H9 (cell line): ENCODE data around the gene PITX1. TPM values are rescaled to one million over a fixed set of nuclear protein-coding genes. Genes with fewer than 3 reads are reported as not detected.

ENCODE experiments used
- DNase-seq: peaks from one replicate; pipeline ENCODE4 v3.0.0-alpha.2; 2017
- H2AFZ ChIP-seq: one replicate; pipeline ENCODE4 v1.6.1; 2013; ENCODE audit warnings: mild to moderate bottlenecking, low read length, control low read depth, moderate library complexity
- H2AK5ac ChIP-seq: 2 replicates; pipeline ENCODE4 v1.6.1; 2013; ENCODE audit warnings: low read length, control low read depth, mixed read lengths; ENCODE audit not compliant: insufficient read length
- H2BK120ac ChIP-seq: one replicate; pipeline ENCODE4 v1.6.1; 2013; ENCODE audit warnings: low read depth, mild to moderate bottlenecking, low read length, control low read depth, inconsistent platforms; ENCODE audit not compliant: poor library complexity, severe bottlenecking
- H2BK12ac ChIP-seq: 2 replicates; pipeline ENCODE4 v1.6.1; 2013; ENCODE audit warnings: low read length, control low read depth, mixed read lengths, low read depth; ENCODE audit not compliant: insufficient read length
- H2BK15ac ChIP-seq: 2 replicates; pipeline ENCODE4 v1.6.1; 2013; ENCODE audit warnings: low read depth, low read length, control low read depth
- H2BK20ac ChIP-seq: one replicate; pipeline ENCODE4 v1.6.1; 2013; ENCODE audit warnings: low read depth, mild to moderate bottlenecking, low read length, control low read depth, inconsistent platforms; ENCODE audit not compliant: poor library complexity, severe bottlenecking
- H2BK5ac ChIP-seq: 2 replicates; pipeline ENCODE4 v1.6.1; 2013; ENCODE audit warnings: low read length, control low read depth, mixed read lengths; ENCODE audit not compliant: insufficient read length
- H3K14ac ChIP-seq: 2 replicates; pipeline ENCODE4 v1.6.1; 2013; ENCODE audit warnings: low read length, control low read depth; ENCODE audit not compliant: insufficient read depth
- H3K18ac ChIP-seq: 2 replicates; pipeline ENCODE4 v1.6.1; 2013; ENCODE audit warnings: low read depth, mild to moderate bottlenecking, mixed read lengths, low read length, control low read depth; ENCODE audit not compliant: insufficient read length
- H3K23ac ChIP-seq: 2 replicates; pipeline ENCODE4 v1.6.1; 2013; ENCODE audit warnings: low read length, control low read depth, mixed read lengths, low read depth; ENCODE audit not compliant: insufficient read length
- H3K23me2 ChIP-seq: 2 replicates; pipeline ENCODE4 v1.6.1; 2013; ENCODE audit warnings: low read depth, mild to moderate bottlenecking, mixed read lengths, low read length, control low read depth; ENCODE audit not compliant: insufficient read length, poor library complexity, severe bottlenecking
- H3K27ac ChIP-seq: 2 replicates; pipeline ENCODE4 v1.5.1; 2013; ENCODE audit warnings: low read length, control low read depth, mixed read lengths, low read depth; ENCODE audit not compliant: insufficient read length
- H3K27me3 ChIP-seq: 2 replicates; pipeline ENCODE4 v1.6.1; 2013; ENCODE audit warnings: low read length, control low read depth, inconsistent platforms; ENCODE audit not compliant: insufficient read depth
- H3K4ac ChIP-seq: 2 replicates; pipeline ENCODE4 v1.6.1; 2013; ENCODE audit warnings: low read depth, mild to moderate bottlenecking, control low read depth, inconsistent platforms, low read length, moderate library complexity
- H3K4me1 ChIP-seq: 2 replicates; pipeline ENCODE4 v1.6.1; 2013; ENCODE audit warnings: low read length, control low read depth, inconsistent platforms; ENCODE audit not compliant: insufficient read depth
- H3K4me2 ChIP-seq: 2 replicates; pipeline ENCODE4 v1.6.1; 2013; ENCODE audit warnings: low read length, control low read depth, mixed read lengths; ENCODE audit not compliant: insufficient read length, insufficient read depth
- H3K56ac ChIP-seq: 2 replicates; pipeline ENCODE4 v1.6.1; 2013; ENCODE audit warnings: low read depth, mild to moderate bottlenecking, mixed read lengths, low read length, control low read depth; ENCODE audit not compliant: insufficient read length
- H3K79me1 ChIP-seq: 2 replicates; pipeline ENCODE4 v1.6.1; 2013; ENCODE audit warnings: low read depth, mild to moderate bottlenecking, moderate library complexity, low read length, control low read depth, inconsistent platforms; ENCODE audit not compliant: insufficient read depth, poor library complexity, severe bottlenecking
- H3K79me2 ChIP-seq: 2 replicates; pipeline ENCODE4 v1.6.1; 2013; ENCODE audit warnings: low read length, control low read depth, inconsistent platforms; ENCODE audit not compliant: insufficient read depth
- H3K9ac ChIP-seq: 2 replicates; pipeline ENCODE4 v1.6.1; 2013; ENCODE audit warnings: low read length, control low read depth, mixed read lengths; ENCODE audit not compliant: insufficient read length; ENCODE audit errors: extremely low read depth
- H3K9me3 ChIP-seq: one replicate; pipeline ENCODE4 v1.6.1; 2013; ENCODE audit warnings: low read depth, low read length, inconsistent platforms; ENCODE audit not compliant: control insufficient read depth
- H3T11ph ChIP-seq: one replicate; pipeline ENCODE4 v1.6.1; 2013; ENCODE audit warnings: mild to moderate bottlenecking, low read length, control low read depth, inconsistent platforms
- H4K20me1 ChIP-seq: one replicate; pipeline ENCODE4 v1.6.1; 2013; ENCODE audit not compliant: control insufficient read depth, insufficient read length, insufficient read depth
- H4K5ac ChIP-seq: 2 replicates; pipeline ENCODE4 v1.6.1; 2013; ENCODE audit warnings: low read depth, mild to moderate bottlenecking, mixed read lengths, low read length, control low read depth; ENCODE audit not compliant: insufficient read length
- H4K8ac ChIP-seq: replicated peaks from 2 replicates; pipeline ENCODE4 v1.6.1; 2013; ENCODE audit warnings: low read length, control low read depth, mixed read lengths, low read depth; ENCODE audit not compliant: insufficient read length
- H4K91ac ChIP-seq: 2 replicates; pipeline ENCODE4 v1.6.1; 2013; ENCODE audit warnings: low read depth, mild to moderate bottlenecking, moderate library complexity, mixed read lengths, low read length, control low read depth; ENCODE audit not compliant: insufficient read length
- H3K27ac Mint-ChIP-seq, 3 experiments: 2 replicates in 2 of 3; 3 replicates in 1 of 3; pipeline ENCODE4 v1.8.0; 2020 to 2021; ENCODE audit warnings: mixed read lengths in 3 of 3, mild to moderate bottlenecking in 1 of 3, moderate library complexity in 1 of 3
- H3K27me3 Mint-ChIP-seq: 2 replicates; pipeline ENCODE4 v1.8.0; 2021; ENCODE audit warnings: low read depth, mild to moderate bottlenecking, moderate library complexity, mixed read lengths
- H3K36me3 Mint-ChIP-seq, 3 experiments: 2 replicates in 2 of 3; 3 replicates in 1 of 3; pipeline ENCODE4 v1.8.0; 2020 to 2021; ENCODE audit warnings: low read depth in 3 of 3, mixed read lengths in 3 of 3; ENCODE audit not compliant: insufficient read depth in 1 of 3
- H3K4me1 Mint-ChIP-seq, 2 experiments: 2 replicates each; pipeline ENCODE4 v1.8.0; 2020; ENCODE audit warnings: mixed read lengths in 2 of 2
- H3K4me3 Mint-ChIP-seq, 2 experiments: 2 replicates in 1 of 2; 3 replicates in 1 of 2; pipeline ENCODE4 v1.8.0; 2020 to 2021; ENCODE audit warnings: mild to moderate bottlenecking in 2 of 2, mixed read lengths in 2 of 2, moderate library complexity in 1 of 2
- H3K9me3 Mint-ChIP-seq, 2 experiments: 2 replicates in 1 of 2; 3 replicates in 1 of 2; pipeline ENCODE4 v1.8.0; 2020; ENCODE audit warnings: mild to moderate bottlenecking in 2 of 2, mixed read lengths in 2 of 2, moderate library complexity in 1 of 2
- WGBS: extraction: QIAGEN DNeasy Blood & Tissue Kit; methylation state at CpG from one replicate; pipeline ENCODE4 v1.1.7; 2013; ENCODE audit warnings: missing lambda C conversion rate, low lambda C conversion rate, mixed read lengths; ENCODE audit not compliant: insufficient read length; ENCODE audit errors: extremely low coverage; 5-methylcytosine and 5-hydroxymethylcytosine counted together
- total RNA-seq: library from RNA; stranded (reverse); gene quantifications from 2 replicates; pipeline ENCODE4 v1.2.1, GENCODE V29; 2021
- TF ChIP-seq, protein P1 (sequence below): fragments of 200-600 bp; sonication (generic); conservative IDR thresholded peaks from 3 replicates; pipeline ENCODE4 v1.8.0; 2021; ENCODE audit warnings: antibody characterized with exemption, mild to moderate bottlenecking

PITX1 gene
- total RNA-seq, 1 experiment from 2014 or later, result not detected

DNA sequence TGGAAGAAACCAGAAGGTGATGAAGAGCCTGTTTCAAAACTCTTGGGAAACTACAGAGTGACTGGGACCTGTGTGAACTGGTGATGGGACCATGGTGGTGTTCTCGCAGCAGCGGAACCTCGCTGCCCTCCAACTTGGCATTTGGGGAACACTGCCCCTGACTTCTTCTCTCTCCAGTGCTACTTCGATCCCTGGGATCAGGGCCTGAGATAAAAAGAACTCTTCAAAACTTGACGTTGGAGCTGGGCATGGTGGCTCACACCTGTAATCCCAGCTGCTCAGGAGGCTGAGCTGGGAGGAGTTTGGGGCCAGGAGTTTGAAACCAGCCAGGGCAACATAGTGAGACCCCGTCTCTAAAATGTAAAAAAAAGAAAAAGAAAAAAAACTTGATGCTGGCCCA, 18.1 kb downstream of the PITX1 start:
- Histone ChIP-seq H3K4me1 (no peaks in the 10 kb centered on the region), H4K91ac (no peak overlapping the region), H4K20me1 (no peaks in the 10 kb centered on the region), H4K5ac (no peak overlapping the region), H3K9ac (no peak overlapping the region), H3K14ac (no peak overlapping the region), H3K79me1 (no peaks in the 10 kb centered on the region), H2BK20ac (no peak overlapping the region), H3K79me2 (no peaks in the 10 kb centered on the region), H2BK12ac (no peak overlapping the region), H2AFZ (no peak overlapping the region), H2AK5ac (no peak overlapping the region), H3T11ph (no peak overlapping the region), H4K8ac (no peak overlapping the region), H3K18ac (no peak overlapping the region), H3K23me2 (no peaks in the 10 kb centered on the region), H2BK120ac (no peak overlapping the region), H3K4ac (no peak overlapping the region), H3K56ac (no peak overlapping the region), H2BK5ac (no peak overlapping the region), H3K27ac (no peak overlapping the region), H2BK15ac (no peak overlapping the region), H3K4me2 (no peak overlapping the region), H3K9me3 (no peaks in the 10 kb centered on the region), H3K27me3 (no peaks in the 10 kb centered on the region), H3K23ac (no peak overlapping the region)
- WGBS, result no CpG with 5 or more reads among the region's 6 CpGs
- H3K9me3 Mint-ChIP-seq, result no peaks in the 10 kb centered on the region
- H3K4me3 Mint-ChIP-seq, result no peak overlapping the region
- peaks cover 3% of the 10 kb centered on the region in 2 experiments; a peak in 2 of 4 replicates for H3K4me1 Mint-ChIP-seq
- H3K27me3 Mint-ChIP-seq, result peaks cover 58% of the 10 kb centered on the region
- no peak for DNase-seq
- H3K27ac Mint-ChIP-seq, result no peak overlapping the region
- no peaks in the 10 kb centered on the region for H3K36me3 Mint-ChIP-seq
- TF ChIP-seq, protein P1, sequence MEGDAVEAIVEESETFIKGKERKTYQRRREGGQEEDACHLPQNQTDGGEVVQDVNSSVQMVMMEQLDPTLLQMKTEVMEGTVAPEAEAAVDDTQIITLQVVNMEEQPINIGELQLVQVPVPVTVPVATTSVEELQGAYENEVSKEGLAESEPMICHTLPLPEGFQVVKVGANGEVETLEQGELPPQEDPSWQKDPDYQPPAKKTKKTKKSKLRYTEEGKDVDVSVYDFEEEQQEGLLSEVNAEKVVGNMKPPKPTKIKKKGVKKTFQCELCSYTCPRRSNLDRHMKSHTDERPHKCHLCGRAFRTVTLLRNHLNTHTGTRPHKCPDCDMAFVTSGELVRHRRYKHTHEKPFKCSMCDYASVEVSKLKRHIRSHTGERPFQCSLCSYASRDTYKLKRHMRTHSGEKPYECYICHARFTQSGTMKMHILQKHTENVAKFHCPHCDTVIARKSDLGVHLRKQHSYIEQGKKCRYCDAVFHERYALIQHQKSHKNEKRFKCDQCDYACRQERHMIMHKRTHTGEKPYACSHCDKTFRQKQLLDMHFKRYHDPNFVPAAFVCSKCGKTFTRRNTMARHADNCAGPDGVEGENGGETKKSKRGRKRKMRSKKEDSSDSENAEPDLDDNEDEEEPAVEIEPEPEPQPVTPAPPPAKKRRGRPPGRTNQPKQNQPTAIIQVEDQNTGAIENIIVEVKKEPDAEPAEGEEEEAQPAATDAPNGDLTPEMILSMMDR, result no peak
